H1 (cell line): ENCODE measurements around the gene FAM168B. TPM values are rescaled to one million over a fixed set of nuclear protein-coding genes. Genes with fewer than 3 reads are reported as not detected.

Experiments
- CTCF ChIA-PET: fragments of 300-600 bp; sonication (Branson Sonifier 250); formaldehyde crosslinking; loops from one replicate; lab custom pipeline; 2021; ENCODE audit not compliant: partially characterized antibody; lab: Charles Lee
- POLR2A ChIA-PET: fragments of 300-600 bp; sonication (Branson Sonifier 250); formaldehyde crosslinking; loops from one replicate; lab custom pipeline; 2021; ENCODE audit warnings: inconsistent platforms; ENCODE audit not compliant: partially characterized antibody; lab: Charles Lee
- DNase-seq, 2 experiments: peaks; one replicate each; pipeline versions ENCODE4 v3.0.0 to v3.0.0-alpha.2; 2010 to 2022; ENCODE audit warnings: low spot score in 2 of 2, low read depth in 1 of 2, mixed read lengths in 1 of 2
- FAIRE-seq: peaks from 2 replicates; lab custom pipeline; 2011; peaks lifted over from hg19 to GRCh38; lab: Jason Lieb, UNC
- H2AFZ ChIP-seq: 2 replicates; pipeline ENCODE4 v1.8.1; 2012; ENCODE audit warnings: low read length, inconsistent platforms
- H2AK5ac ChIP-seq: 2 replicates; pipeline ENCODE4 v1.6.1; 2013; ENCODE audit warnings: low read depth, low read length
- H2BK120ac ChIP-seq: replicated peaks from 2 replicates; pipeline ENCODE3; 2013; ENCODE audit warnings: low read depth, low read length, inconsistent platforms
- H2BK12ac ChIP-seq: 2 replicates; pipeline ENCODE4 v1.6.1; 2013; ENCODE audit warnings: low read depth, low read length
- H2BK15ac ChIP-seq: 2 replicates; pipeline ENCODE4 v1.6.1; 2013; ENCODE audit warnings: low read length
- H2BK20ac ChIP-seq: 2 replicates; pipeline ENCODE4 v1.6.1; 2013; ENCODE audit warnings: low read length
- H2BK5ac ChIP-seq: 2 replicates; pipeline ENCODE4 v1.6.1; 2013; ENCODE audit warnings: low read depth, low read length
- H3K14ac ChIP-seq: 2 replicates; pipeline ENCODE4 v1.6.1; 2013; ENCODE audit warnings: inconsistent platforms; ENCODE audit not compliant: insufficient read length
- H3K18ac ChIP-seq: 2 replicates; pipeline ENCODE4 v1.6.1; 2013; ENCODE audit warnings: low read length; ENCODE audit errors: extremely low read depth
- H3K23ac ChIP-seq: 2 replicates; pipeline ENCODE4 v1.6.1; 2013; ENCODE audit warnings: inconsistent platforms; ENCODE audit not compliant: insufficient read length
- H3K23me2 ChIP-seq: 2 replicates; pipeline ENCODE4 v1.6.1; 2013; ENCODE audit warnings: low read depth, low read length
- H3K27ac ChIP-seq: 2 replicates; pipeline ENCODE4 v1.6.1; 2011; ENCODE audit warnings: low read depth, low read length, inconsistent platforms
- H3K27me3 ChIP-seq, 4 experiments: replicated peaks in 1 of 4; 1 replicate in 1 of 4; 2 replicates in 3 of 4; pipeline versions ENCODE4 v1.6.1 to v1.8.1; 2011 to 2013; ENCODE audit warnings: low read length in 3 of 4, mild to moderate bottlenecking in 3 of 4, inconsistent platforms in 2 of 4, mixed read lengths in 2 of 4, moderate library complexity in 1 of 4; ENCODE audit not compliant: control insufficient read depth in 3 of 4, insufficient read depth in 3 of 4; ENCODE audit errors: extremely low read depth in 1 of 4
- H3K36me3 ChIP-seq, 4 experiments: 2 replicates each; pipeline versions ENCODE4 v1.6.1 to v1.8.1; 2011 to 2013; ENCODE audit warnings: mild to moderate bottlenecking in 4 of 4, low read length in 3 of 4, moderate library complexity in 2 of 4, control low read depth in 1 of 4, inconsistent platforms in 1 of 4; ENCODE audit not compliant: insufficient read depth in 4 of 4, control insufficient read depth in 2 of 4
- H3K4ac ChIP-seq: replicated peaks from 2 replicates; pipeline ENCODE3; 2013; ENCODE audit warnings: low read length, low read depth, mixed read lengths, inconsistent platforms; ENCODE audit not compliant: insufficient read length
- H3K4me1 ChIP-seq, 4 experiments: replicated peaks in 1 of 4; 1 replicate in 1 of 4; 2 replicates in 3 of 4; pipeline versions ENCODE4 v1.6.1 to v1.8.1; 2011 to 2013; ENCODE audit warnings: low read length in 3 of 4, inconsistent platforms in 2 of 4, mixed read lengths in 1 of 4; ENCODE audit not compliant: insufficient read depth in 4 of 4, control insufficient read depth in 3 of 4
- H3K4me2 ChIP-seq, 2 experiments: 2 replicates each; pipeline versions ENCODE4 v1.6.1 to v1.8.1; 2011 to 2013; ENCODE audit warnings: low read depth in 2 of 2, low read length in 2 of 2, control low read depth in 1 of 2, inconsistent platforms in 1 of 2, mild to moderate bottlenecking in 1 of 2; ENCODE audit not compliant: insufficient read depth in 1 of 2
- H3K4me3 ChIP-seq, 4 experiments: fragments of 200-600, 300-600 bp in 1 of 4; sonication (generic), shearing (Covaris generic), sonication (Bioruptor Twin) in 1 of 4; 2 replicates each; pipeline versions ENCODE4 v1.5.1 to v1.8.1; 2011 to 2016; ENCODE audit warnings: low read length in 4 of 4, low read depth in 3 of 4, control low read depth in 2 of 4, inconsistent platforms in 2 of 4, mild to moderate bottlenecking in 2 of 4, mixed read lengths in 1 of 4, moderate library complexity in 1 of 4; ENCODE audit not compliant: insufficient read depth in 2 of 4; ENCODE audit errors: extremely low read depth in 1 of 4
- H3K56ac ChIP-seq: replicated peaks from 2 replicates; pipeline ENCODE3; 2013; ENCODE audit warnings: low read depth, mild to moderate bottlenecking, mixed read lengths, low read length, inconsistent platforms; ENCODE audit not compliant: insufficient read length
- H3K79me1 ChIP-seq: 2 replicates; pipeline ENCODE4 v1.6.1; 2013; ENCODE audit warnings: low read depth, low read length, control low read depth
- H3K79me2 ChIP-seq, 2 experiments: 2 replicates each; pipeline versions ENCODE4 v1.6.1 to v1.8.1; 2012 to 2013; ENCODE audit warnings: low read length in 2 of 2, mild to moderate bottlenecking in 2 of 2, inconsistent platforms in 1 of 2; ENCODE audit not compliant: insufficient read depth in 2 of 2, control insufficient read depth in 1 of 2
- H3K9ac ChIP-seq, 4 experiments: replicated peaks in 1 of 4; 1 replicate in 1 of 4; 2 replicates in 3 of 4; pipeline versions ENCODE4 v1.6.1 to v1.8.1; 2011 to 2013; ENCODE audit warnings: low read depth in 3 of 4, low read length in 3 of 4, control low read depth in 2 of 4, mild to moderate bottlenecking in 2 of 4, moderate library complexity in 2 of 4, inconsistent platforms in 1 of 4; ENCODE audit errors: extremely low read depth in 1 of 4
- H3K9me3 ChIP-seq, 2 experiments: 2 replicates each; pipeline versions ENCODE4 v1.6.1 to v1.8.1; 2012 to 2013; ENCODE audit warnings: mild to moderate bottlenecking in 2 of 2, moderate library complexity in 2 of 2, control low read depth in 1 of 2, inconsistent platforms in 1 of 2, low read depth in 1 of 2, low read length in 1 of 2, mixed read lengths in 1 of 2; ENCODE audit not compliant: insufficient read depth in 2 of 2
- H4K20me1 ChIP-seq, 2 experiments: replicated peaks in 1 of 2; 2 replicates each; pipeline versions ENCODE3 to v1.8.1; 2011 to 2013; ENCODE audit warnings: inconsistent platforms in 2 of 2, low read length in 2 of 2, mild to moderate bottlenecking in 1 of 2; ENCODE audit not compliant: insufficient read depth in 2 of 2, control insufficient read depth in 1 of 2
- H4K5ac ChIP-seq: 2 replicates; pipeline ENCODE4 v1.6.1; 2013; ENCODE audit warnings: low read length, low read depth, mixed read lengths, inconsistent platforms; ENCODE audit not compliant: insufficient read length
- H4K8ac ChIP-seq: 2 replicates; pipeline ENCODE4 v1.8.0; 2013; ENCODE audit warnings: mild to moderate bottlenecking, moderate library complexity, low read length, inconsistent platforms; ENCODE audit not compliant: insufficient read depth; ENCODE audit errors: extremely low read depth
- H4K91ac ChIP-seq: replicated peaks from 2 replicates; pipeline ENCODE3; 2013; ENCODE audit warnings: low read length, mixed read lengths, inconsistent platforms; ENCODE audit not compliant: insufficient read length
- ATF3 ChIP-seq: IDR thresholded peaks from 2 replicates; pipeline ENCODE4 v1.6.1; 2011; ENCODE audit warnings: low read depth, mild to moderate bottlenecking, low read length; ENCODE audit not compliant: insufficient read depth
- CBX5 ChIP-seq: fragments of 300-800, 300-1000 bp; sonication (generic); IDR thresholded peaks from 2 replicates; pipeline ENCODE4 v1.7.1; 2016; ENCODE audit warnings: antibody characterized with exemption, low read length, low read depth
- CEBPB ChIP-seq: IDR thresholded peaks from 2 replicates; pipeline ENCODE4 v1.6.1; 2012; ENCODE audit warnings: low read depth, low read length
- FOSL1 ChIP-seq: IDR thresholded peaks from 2 replicates; pipeline ENCODE4 v1.6.1; 2011; ENCODE audit warnings: mild to moderate bottlenecking, low read depth, low read length, moderate library complexity; ENCODE audit not compliant: insufficient read depth
- JUN ChIP-seq: IDR thresholded peaks from 2 replicates; pipeline ENCODE4 v1.6.1; 2011; ENCODE audit warnings: low read depth, mild to moderate bottlenecking, improper control_type of control experiment, low read length
- KDM1A ChIP-seq: fragments of 200-600, 300-600 bp; sonication (generic); IDR thresholded peaks from 2 replicates; pipeline ENCODE4 v1.7.1; 2016; ENCODE audit warnings: mild to moderate bottlenecking, low read length, borderline replicate concordance
- KDM4A ChIP-seq: IDR thresholded peaks from one replicate; pipeline ENCODE4 v1.7.1; 2012; ENCODE audit warnings: low read depth, mild to moderate bottlenecking, moderate library complexity, low read length, inconsistent platforms; ENCODE audit not compliant: severe bottlenecking
- KDM5A ChIP-seq: fragments of 200-600 bp; IDR thresholded peaks from 2 replicates; pipeline ENCODE4 v1.7.1; 2012; ENCODE audit warnings: mild to moderate bottlenecking, low read length, inconsistent platforms, mixed read lengths
- RXRA ChIP-seq: IDR thresholded peaks from 2 replicates; pipeline ENCODE4 v1.6.1; 2011; ENCODE audit warnings: low read depth, mild to moderate bottlenecking, low read length, moderate library complexity; ENCODE audit not compliant: insufficient read depth
- SUZ12 ChIP-seq: fragments of 200-600 bp; sonication (generic); IDR thresholded peaks from 2 replicates; pipeline ENCODE4 v1.6.1; 2012; ENCODE audit warnings: mild to moderate bottlenecking, inconsistent platforms, low read length, moderate library complexity, mixed read lengths
- WGBS, 2 experiments: shearing (Covaris generic) in 1 of 2; methylation state at CpG; one replicate each; pipeline versions ENCODE4 v1.1.6 to v1.1.7; 2013 to 2015; ENCODE audit warnings: low lambda C conversion rate in 2 of 2, mixed read lengths in 2 of 2, inconsistent platforms in 1 of 2, low coverage in 1 of 2, missing lambda C conversion rate in 1 of 2; ENCODE audit not compliant: insufficient replicate concordance in 2 of 2, insufficient coverage in 1 of 2, insufficient read length in 1 of 2; ENCODE audit errors: extremely low coverage in 1 of 2, missing lambda C conversion rate in 1 of 2; 5-methylcytosine and 5-hydroxymethylcytosine counted together
- polyA plus RNA-seq, 7 experiments: library from polyadenylated mRNA; depleted of rRNA in 3 of 7; stranded (reverse) in 5 of 7; unstranded in 2 of 7; fragments of >200 nt in 5 of 7; fragments of 200-250 nt in 2 of 7; gene quantifications; 1 replicate in 5 of 7; 2 replicates in 1 of 7; 4 replicates in 1 of 7; pipeline versions ENCODE4 v1.2.1 to v1.2.3, GENCODE V29; 2011 to 2013; ENCODE audit warnings: missing spikeins in 2 of 7, mixed read lengths in 2 of 7
- total RNA-seq: library from RNA; stranded (reverse); fragmentation: NEBNext Ultra II Directional; extraction: Animal tissue kit (Norgen Biotek cat#: 25700); gene quantifications from 2 replicates; pipeline ENCODE4 v1.2.1, GENCODE V29; 2021
- TF ChIP-seq, protein P1 (sequence below), 3 experiments: IDR thresholded peaks; 1 replicate in 2 of 3; 2 replicates in 1 of 3; pipeline versions ENCODE4 v1.5.1 to v1.6.1; 2011; ENCODE audit warnings: low read length in 3 of 3, mild to moderate bottlenecking in 3 of 3, inconsistent platforms in 2 of 3, low read depth in 1 of 3, moderate library complexity in 1 of 3; ENCODE audit not compliant: insufficient read depth in 1 of 3; ENCODE audit errors: control extremely low read depth in 1 of 3

The FAM168B gene
- total and polyA plus RNA-seq, 2 of the 8 experiments (the other 6 are each of a cell fraction or from before 2014, with no cell fraction given): 61.9 to 123 TPM

GRCh38 chr2:131121464-131121863 is 28.2 kb upstream of the FAM168B start:
- Histone ChIP-seq H2BK12ac (no peak overlapping the region), H3K4ac (no peak overlapping the region), H3K36me3 (peaks cover 3 to 25% (median 6%) of the 10 kb centered on the region in 4 experiments; a peak in 6 of 8 replicates), H4K20me1 (peaks cover 12 to 18% of the 10 kb centered on the region in 2 experiments), H3K14ac (no peak overlapping the region), H3K9me3 (no peaks in the 10 kb centered on the region), H4K5ac (no peak overlapping the region), H2BK120ac (no peak overlapping the region), H3K27ac (no peak overlapping the region), H2AK5ac (no peak overlapping the region), H3K9ac (no peak overlapping the region), H2BK5ac (no peak overlapping the region), H3K79me1 (peaks cover 18% of the 10 kb centered on the region), H2BK15ac (no peak overlapping the region), H2BK20ac (no peak overlapping the region), H2AFZ (no peak overlapping the region), H3K23ac (no peak overlapping the region), H3K4me3 (no peak overlapping the region), H3K23me2 (no peaks in the 10 kb centered on the region), H3K79me2 (peaks cover 17 to 63% of the 10 kb centered on the region in 2 experiments), H3K56ac (no peak overlapping the region), H3K4me2 (no peak overlapping the region), H4K91ac (no peak overlapping the region), H3K27me3 (no peaks in the 10 kb centered on the region), H3K18ac (no peak overlapping the region), H4K8ac (no peak overlapping the region), H3K4me1 (no peaks in the 10 kb centered on the region)
- CTCF ChIA-PET: no interaction called here
- POLR2A ChIA-PET: interaction anchor here (0.6 to 1.7 kb wide), 2 partner anchors 12 to 28 kb away, joined by 3 to 4 read pairs; no protein-coding TSS in a partner anchor
- FAIRE-seq: no peak
- no peak for DNase-seq
- 90% methylated on average over 4 of the region's 4 CpGs; no CpG with 5 or more reads in 1 of the 2 experiments for WGBS, 2 experiments
- no peak for TF ChIP-seq SUZ12
- TF ChIP-seq RXRA: no peak
- TF ChIP-seq CEBPB: no peak
- TF ChIP-seq, protein P1, sequence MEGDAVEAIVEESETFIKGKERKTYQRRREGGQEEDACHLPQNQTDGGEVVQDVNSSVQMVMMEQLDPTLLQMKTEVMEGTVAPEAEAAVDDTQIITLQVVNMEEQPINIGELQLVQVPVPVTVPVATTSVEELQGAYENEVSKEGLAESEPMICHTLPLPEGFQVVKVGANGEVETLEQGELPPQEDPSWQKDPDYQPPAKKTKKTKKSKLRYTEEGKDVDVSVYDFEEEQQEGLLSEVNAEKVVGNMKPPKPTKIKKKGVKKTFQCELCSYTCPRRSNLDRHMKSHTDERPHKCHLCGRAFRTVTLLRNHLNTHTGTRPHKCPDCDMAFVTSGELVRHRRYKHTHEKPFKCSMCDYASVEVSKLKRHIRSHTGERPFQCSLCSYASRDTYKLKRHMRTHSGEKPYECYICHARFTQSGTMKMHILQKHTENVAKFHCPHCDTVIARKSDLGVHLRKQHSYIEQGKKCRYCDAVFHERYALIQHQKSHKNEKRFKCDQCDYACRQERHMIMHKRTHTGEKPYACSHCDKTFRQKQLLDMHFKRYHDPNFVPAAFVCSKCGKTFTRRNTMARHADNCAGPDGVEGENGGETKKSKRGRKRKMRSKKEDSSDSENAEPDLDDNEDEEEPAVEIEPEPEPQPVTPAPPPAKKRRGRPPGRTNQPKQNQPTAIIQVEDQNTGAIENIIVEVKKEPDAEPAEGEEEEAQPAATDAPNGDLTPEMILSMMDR (IDR thresholded peaks at IDR 0.05; ENCODE audit: control extremely low read depth in 1 of 3, insufficient read depth in 1 of 3, low read depth in 1 of 3, low read length in 3 of 3): no peak
- TF ChIP-seq CBX5: no peak
- no peak for TF ChIP-seq FOSL1
- no peak for TF ChIP-seq KDM5A
- TF ChIP-seq ATF3: no peak
- no peak for TF ChIP-seq KDM1A
- TF ChIP-seq JUN: no peak
- TF ChIP-seq KDM4A: no peak
